22Rv1 (cell line): ENCODE data around the gene TRPV2.

ENCODE experiments used
- ZFX ChIP-seq: fragments of 450-650 bp; IDR thresholded peaks from 2 replicates; pipeline ENCODE4 v1.6.1; 2017; ENCODE audit warnings: antibody characterized with exemption, borderline replicate concordance
- TF ChIP-seq, protein P1 (sequence below): fragments of 450-650 bp; IDR thresholded peaks from 2 replicates; pipeline ENCODE4 v1.5.1; 2017; ENCODE audit warnings: mild to moderate bottlenecking

- TF ChIP-seq, protein P1, sequence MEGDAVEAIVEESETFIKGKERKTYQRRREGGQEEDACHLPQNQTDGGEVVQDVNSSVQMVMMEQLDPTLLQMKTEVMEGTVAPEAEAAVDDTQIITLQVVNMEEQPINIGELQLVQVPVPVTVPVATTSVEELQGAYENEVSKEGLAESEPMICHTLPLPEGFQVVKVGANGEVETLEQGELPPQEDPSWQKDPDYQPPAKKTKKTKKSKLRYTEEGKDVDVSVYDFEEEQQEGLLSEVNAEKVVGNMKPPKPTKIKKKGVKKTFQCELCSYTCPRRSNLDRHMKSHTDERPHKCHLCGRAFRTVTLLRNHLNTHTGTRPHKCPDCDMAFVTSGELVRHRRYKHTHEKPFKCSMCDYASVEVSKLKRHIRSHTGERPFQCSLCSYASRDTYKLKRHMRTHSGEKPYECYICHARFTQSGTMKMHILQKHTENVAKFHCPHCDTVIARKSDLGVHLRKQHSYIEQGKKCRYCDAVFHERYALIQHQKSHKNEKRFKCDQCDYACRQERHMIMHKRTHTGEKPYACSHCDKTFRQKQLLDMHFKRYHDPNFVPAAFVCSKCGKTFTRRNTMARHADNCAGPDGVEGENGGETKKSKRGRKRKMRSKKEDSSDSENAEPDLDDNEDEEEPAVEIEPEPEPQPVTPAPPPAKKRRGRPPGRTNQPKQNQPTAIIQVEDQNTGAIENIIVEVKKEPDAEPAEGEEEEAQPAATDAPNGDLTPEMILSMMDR, result no peak
- no peak for TF ChIP-seq ZFX
Observed at GRCh38 chr17:16439303-16439791, 24.0 kb downstream of the TRPV2 start.
